ENCODE measurements around the gene EVI2A. TPM values are rescaled to one million over a fixed set of nuclear protein-coding genes. Genes with fewer than 3 reads are reported as not detected.
A peak's percentile ranks its signal among the peaks of the same experiment; 100 is the strongest.

The EVI2A gene
- total and polyA plus RNA-seq, 10 of the 15 experiments (the other 5 are each of a cell fraction or from before 2014, with no cell fraction given), result 4.6 to 78.3 (median 25.7) TPM

GRCh38 chr17:31312223-31312622 is 9.2 kb downstream of the EVI2A start (continued):
- TF ChIP-seq HDGF (IDR thresholded peaks at IDR 0.05), result peak; percentile 92; the same call in 1 of the 2 replicates
- TF ChIP-seq NR2F1 (conservative IDR thresholded peaks at IDR 0.05), result peak; percentile 63
- TF ChIP-seq CHD1 (IDR thresholded peaks at IDR 0.05; ENCODE audit: low read depth, low read length), result peak; percentile 72; the same call in 1 of the 2 replicates

- Histone ChIP-seq H3K9me3 (replicated peaks; ENCODE audit: control insufficient read depth, insufficient read depth, low read length) (no peaks in the 10 kb centered on the region; the same call in 2 of the 3 replicates), H3K4me2 (ENCODE audit: control insufficient read depth, insufficient read depth) (peak overlapping the region; percentile 97), H3K9ac (ENCODE audit: control insufficient read depth, insufficient read depth, low read length) (peak overlapping the region; percentile 93), H3K4me1 (ENCODE audit: control insufficient read depth, insufficient read depth, low read length) (peaks cover 29% of the 10 kb centered on the region), H3K27me3 (replicated peaks in 1 of 2; ENCODE audit: control insufficient read depth in 2 of 2, insufficient read depth in 2 of 2, low read length in 1 of 2) (no peaks in the 10 kb centered on the region), H4K20me1 (ENCODE audit: control insufficient read depth, insufficient read depth) (no peaks in the 10 kb centered on the region), H3K27ac (ENCODE audit: control insufficient read depth, insufficient read depth) (peak overlapping the region; percentile 95), H3K4me3 (peak overlapping the region; percentile 69), H3K36me3 (ENCODE audit: control insufficient read depth in 2 of 2, insufficient read depth in 2 of 2, low read length in 1 of 2) (peaks cover 0 to 11% of the 10 kb centered on the region in 2 experiments; a peak in 1 of 4 replicates), H3K79me2 (ENCODE audit: control insufficient read depth, insufficient read depth, low read length) (peaks cover 90% of the 10 kb centered on the region), H2AFZ (ENCODE audit: control insufficient read depth, low read depth, low read length) (no peak overlapping the region)
- no peak for DNase-seq (ENCODE audit: low read depth, low spot score)
- ChIA-PET CTCF (interaction anchor here (0.9 to 10.7 kb wide), 4 partner anchors 57 to 102 kb away, joined by 3 to 80 read pairs (median 4); no protein-coding TSS in a partner anchor), RAD21 (ENCODE audit: unreplicated experiment) (interaction anchor here (0.6 to 3.9 kb wide), 11 partner anchors 8 to 397 kb away, joined by 3 to 39 read pairs (median 4); no protein-coding TSS in a partner anchor), SMC1A (ENCODE audit: uncharacterized antibody, unreplicated experiment) (interaction anchor here (0.7 to 8.0 kb wide), 7 partner anchors 9 to 591 kb away, joined by 3 to 101 read pairs (median 4); partner anchors contain the start of gene EVI2A), POLR2A (interaction anchor here (0.7 to 2.8 kb wide), 7 partner anchors 8 to 1755 kb away, joined by 3 to 30 read pairs (median 3); partner anchors contain the start of gene EVI2A)
- in situ Hi-C loops (cut with MboI) (no loop called here), intact Hi-C loops (cut with micrococcal nuclease; ENCODE audit: unreplicated experiment) (loop anchor here (10.0 kb wide), 1 partner anchor 593 kb away; the partner anchor contains the start of gene UTP6)
- ATAC-seq, result peak; percentile 5
- TF ChIP-seq ASH2L (IDR thresholded peaks at IDR 0.05; ENCODE audit: borderline replicate concordance, low read depth), result no peak
- TF ChIP-seq TARDBP (IDR thresholded peaks at IDR 0.05; ENCODE audit: borderline replicate concordance), result no peak
- no peak for TF ChIP-seq MYB (IDR thresholded peaks at IDR 0.05; ENCODE audit: borderline replicate concordance, low read depth, low read length)
- TF ChIP-seq PRDM15 (CRISPR knock-in tag; IDR thresholded peaks at IDR 0.05), result no peak
- no peak for TF ChIP-seq WRNIP1 (IDR thresholded peaks at IDR 0.05; ENCODE audit: borderline replicate concordance, low read depth, low read length)
- no peak for TF ChIP-seq SRF (IDR thresholded peaks at IDR 0.05; ENCODE audit: low read depth in 2 of 2, low read length in 2 of 2)
- TF ChIP-seq RCOR1 (conservative IDR thresholded peaks at IDR 0.05; ENCODE audit: low read depth, low read length), result no peak
- no peak for TF ChIP-seq JUNB (IDR thresholded peaks at IDR 0.05)
- no peak for TF ChIP-seq ESRRA (IDR thresholded peaks at IDR 0.05; ENCODE audit: low read length)
- TF ChIP-seq ZNF24 (IDR thresholded peaks at IDR 0.05), result no peak
- TF ChIP-seq ZNF622 (IDR thresholded peaks at IDR 0.05), result no peak
- TF ChIP-seq HDAC6 (IDR thresholded peaks at IDR 0.05; ENCODE audit: unreplicated experiment), result no peak
- no peak for TF ChIP-seq HDAC2 (IDR thresholded peaks at IDR 0.05)
- TF ChIP-seq STAT3 (IDR thresholded peaks at IDR 0.05; ENCODE audit: low read depth, low read length), result no peak
- no peak for TF ChIP-seq ATF3 (IDR thresholded peaks at IDR 0.05; ENCODE audit: borderline replicate concordance, extremely low read depth, low read depth, low read length)
- TF ChIP-seq TCF3 (IDR thresholded peaks at IDR 0.05; ENCODE audit: borderline replicate concordance, insufficient read depth, low read depth, low read length), result no peak
- no peak for TF ChIP-seq ZNF274 (IDR thresholded peaks at IDR 0.05; ENCODE audit: insufficient read depth, insufficient read length)
- no peak for TF ChIP-seq RFX5 (IDR thresholded peaks at IDR 0.05; ENCODE audit: low read depth, low read length)
- no peak for FAIRE-seq
- BruUV-seq (replicated peaks), result no TSS peak
- 5% methylated on average over 3 of the region's 3 CpGs for whole genome bisulfite sequencing (ENCODE audit: insufficient coverage, insufficient replicate concordance, low lambda C conversion rate, missing lambda C conversion rate)
These were observed 9.9 kb downstream of the EVI2A start for GRCh38 chr17:31311526-31311925.

Measured in GM12878 (cell line).